HG02763 (cell line): ENCODE data around the gene BLOC1S5.
"Not testable (repeated sequence)": the region's sequence is repeated elsewhere in the genome, so short reads cannot be mapped to it uniquely, and the experiment has no call there.

Experiments used
- ATAC-seq: cut with Tn5 transposase; IDR thresholded peaks from one replicate; pipeline ENCODE4 v1.9.1; 2021; ENCODE audit warnings: mild to moderate bottlenecking, moderate library complexity; ENCODE audit not compliant: unreplicated experiment

The BLOC1S5 gene

DNA sequence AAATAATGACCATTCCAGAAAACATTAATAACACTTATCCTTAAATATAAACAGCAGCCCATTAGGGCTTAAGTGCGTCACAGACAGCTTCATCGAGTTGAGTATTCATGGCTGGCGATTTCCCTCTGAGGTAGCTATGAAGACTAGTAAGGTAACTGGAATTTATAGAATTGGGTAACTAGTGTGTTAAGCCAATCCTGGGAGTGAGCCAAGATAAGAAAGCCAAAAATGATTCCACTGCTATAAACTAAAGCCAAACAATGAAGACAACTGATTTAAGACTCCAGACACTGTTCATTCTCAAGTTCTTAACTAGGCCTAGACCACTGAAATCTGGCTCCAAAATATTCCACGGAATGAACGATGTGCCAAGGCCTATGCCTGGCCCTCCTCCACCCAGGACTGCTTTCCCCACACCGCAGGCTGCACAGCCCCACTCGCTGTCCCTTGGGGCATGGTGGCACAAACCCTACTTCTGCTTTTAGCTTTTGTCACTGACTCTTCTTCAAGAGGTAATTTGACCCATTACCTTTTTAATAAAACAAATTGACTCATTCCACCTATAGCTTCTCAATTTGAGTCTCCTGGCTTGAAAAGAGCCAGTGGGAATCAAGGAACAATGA, 66.0 kb downstream of the BLOC1S5 start:
- no peak for ATAC-seq

DNA sequence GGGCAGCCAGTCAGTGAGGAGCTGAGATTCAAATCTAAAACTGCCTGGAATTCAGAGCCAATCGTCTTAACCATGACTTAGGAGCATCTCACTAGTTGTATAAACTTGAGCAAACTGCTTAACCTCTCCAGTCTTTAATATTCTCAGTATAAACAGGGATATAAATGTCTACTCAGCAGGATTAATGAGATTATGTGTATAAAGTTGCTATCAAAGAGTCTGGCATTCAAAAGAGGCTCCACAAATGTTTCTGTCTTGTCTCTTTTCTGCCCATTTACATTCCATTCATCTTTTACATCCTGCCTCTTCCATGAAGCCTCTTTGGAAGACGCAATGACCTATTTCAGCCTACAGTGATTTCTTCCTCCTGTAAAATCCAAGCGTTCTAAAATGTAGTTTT, 66.9 kb downstream of the BLOC1S5 start:
- ATAC-seq: no peak

DNA sequence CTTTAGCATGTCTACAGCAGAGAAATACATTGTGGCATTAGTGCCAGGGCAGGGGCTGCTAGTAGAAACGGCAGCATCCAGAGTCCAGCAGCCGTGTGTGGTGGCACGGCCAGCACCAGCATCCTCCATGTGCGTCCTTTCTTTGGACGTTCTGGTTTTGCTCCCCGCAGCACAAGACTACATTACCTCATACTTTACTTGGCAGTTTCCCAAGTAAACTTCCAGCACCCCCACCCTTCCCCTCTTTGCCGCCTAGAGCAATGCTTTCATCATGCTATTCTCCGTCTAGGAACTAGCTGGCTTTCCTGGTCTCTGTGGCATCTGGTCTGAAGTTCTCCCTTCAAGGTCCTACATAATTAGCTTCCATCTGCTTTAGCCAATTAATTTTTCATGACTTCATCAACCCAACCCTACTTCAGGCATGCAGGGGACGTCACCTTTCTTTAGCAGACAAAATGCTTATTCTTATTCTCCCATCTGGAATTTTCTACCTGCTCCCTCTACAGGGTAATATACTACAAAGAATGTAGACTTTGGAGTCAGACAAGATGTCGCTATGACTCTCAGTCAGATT, 67.6 kb downstream of the BLOC1S5 start:
- ATAC-seq: no peak

DNA sequence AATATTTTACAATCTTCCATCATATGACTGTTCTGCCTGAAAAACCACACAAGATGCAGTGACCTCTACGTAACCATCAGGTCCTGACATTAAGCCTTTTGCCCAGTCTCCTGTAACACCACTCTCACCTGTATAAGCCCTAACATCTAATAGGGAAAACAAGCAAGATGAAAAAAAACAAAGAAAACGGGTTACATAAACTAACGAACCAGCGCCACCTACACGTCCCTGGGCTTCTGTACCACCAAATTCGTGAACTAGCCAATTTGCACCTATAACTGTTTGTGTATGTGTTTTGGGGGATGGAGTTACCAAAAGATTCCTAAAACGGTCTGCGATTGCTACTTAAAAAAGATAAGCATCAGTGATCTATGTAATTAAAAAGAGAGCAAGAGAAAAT, 70.2 kb downstream of the BLOC1S5 start:
- no peak for ATAC-seq

DNA sequence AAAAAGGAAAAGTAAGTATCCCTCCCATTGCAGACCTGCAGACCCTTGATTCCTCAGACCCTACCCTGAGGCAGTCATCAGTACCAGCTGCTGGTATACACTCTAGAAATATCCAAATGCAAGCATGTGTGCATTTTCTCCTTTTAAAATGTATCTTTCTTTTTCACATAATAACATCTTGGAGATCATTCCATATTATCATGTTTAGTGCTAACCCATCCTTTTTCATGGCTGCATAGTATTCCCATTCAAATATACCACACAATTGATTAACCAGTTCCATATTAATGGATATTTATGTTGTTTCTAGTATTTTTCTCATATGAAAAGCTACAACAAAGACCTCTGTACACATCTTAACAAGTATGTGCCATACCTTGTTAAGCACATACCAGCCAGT, 70.8 kb downstream of the BLOC1S5 start:
- no peak for ATAC-seq

- ATAC-seq: no peak
These were observed 72.0 kb downstream of the BLOC1S5 start for GRCh38 chr6:7992002-7992815.

GRCh38 chr6:7991536-7991935, 72.7 kb downstream of the BLOC1S5 start:
- ATAC-seq: no peak

GRCh38 chr6:7986219-7986618, 78.0 kb downstream of the BLOC1S5 start:
- ATAC-seq: no peak

DNA sequence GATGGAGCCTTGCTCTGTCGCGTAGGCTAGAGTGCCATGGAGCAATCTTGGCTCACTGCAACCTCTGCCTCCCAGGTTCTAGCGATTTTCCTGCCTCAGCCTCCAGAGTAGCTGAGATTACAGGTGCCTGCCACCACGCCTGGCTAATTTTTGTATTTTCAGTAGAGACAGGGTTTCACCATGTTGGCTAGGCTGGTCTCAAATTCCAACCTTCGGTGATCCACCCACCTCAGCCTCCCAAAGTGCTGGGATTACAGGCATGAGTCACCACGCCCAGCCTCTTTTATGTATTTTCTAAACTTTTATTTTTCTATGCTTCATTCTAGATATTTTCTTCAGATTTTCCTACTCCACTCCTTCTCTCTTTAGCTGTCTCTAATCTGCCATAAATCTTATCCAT, 80.2 kb downstream of the BLOC1S5 start:
- ATAC-seq: not testable (repeated sequence)

GRCh38 chr6:7979831-7980230, 84.4 kb downstream of the BLOC1S5 start:
- no peak for ATAC-seq

- no peak for ATAC-seq
These were observed 85.5 kb downstream of the BLOC1S5 start for GRCh38 chr6:7978736-7979135.

DNA sequence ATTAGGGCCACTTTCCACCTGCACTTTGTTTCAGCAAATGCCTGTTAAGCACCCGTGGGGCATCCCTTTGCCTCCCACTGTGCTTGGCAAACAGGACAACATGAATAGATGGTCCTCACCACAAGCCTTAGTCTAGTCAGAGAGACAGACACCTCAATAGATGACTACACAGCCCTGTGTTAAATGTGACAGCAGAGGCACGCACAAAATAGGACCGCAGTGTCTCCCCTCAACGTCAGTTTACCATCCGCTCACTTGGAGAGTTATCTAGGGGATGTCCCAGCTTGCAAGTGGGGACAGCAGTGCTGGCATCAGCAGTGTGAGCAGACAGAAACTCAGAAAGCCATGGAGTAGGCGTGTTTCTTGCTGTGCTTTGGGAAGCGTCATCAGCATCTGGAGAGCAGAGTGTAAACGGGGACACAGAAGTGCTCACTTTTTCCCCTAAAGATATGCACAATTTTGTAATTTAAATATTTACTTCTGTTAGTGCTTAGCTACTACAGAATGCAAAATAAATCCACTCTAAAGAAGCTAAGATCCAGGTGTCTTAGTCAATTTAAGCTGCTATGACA, 87.6 kb downstream of the BLOC1S5 start:
- no peak for ATAC-seq

GRCh38 chr6:7975764-7976146, 88.4 kb downstream of the BLOC1S5 start:
- no peak for ATAC-seq

DNA sequence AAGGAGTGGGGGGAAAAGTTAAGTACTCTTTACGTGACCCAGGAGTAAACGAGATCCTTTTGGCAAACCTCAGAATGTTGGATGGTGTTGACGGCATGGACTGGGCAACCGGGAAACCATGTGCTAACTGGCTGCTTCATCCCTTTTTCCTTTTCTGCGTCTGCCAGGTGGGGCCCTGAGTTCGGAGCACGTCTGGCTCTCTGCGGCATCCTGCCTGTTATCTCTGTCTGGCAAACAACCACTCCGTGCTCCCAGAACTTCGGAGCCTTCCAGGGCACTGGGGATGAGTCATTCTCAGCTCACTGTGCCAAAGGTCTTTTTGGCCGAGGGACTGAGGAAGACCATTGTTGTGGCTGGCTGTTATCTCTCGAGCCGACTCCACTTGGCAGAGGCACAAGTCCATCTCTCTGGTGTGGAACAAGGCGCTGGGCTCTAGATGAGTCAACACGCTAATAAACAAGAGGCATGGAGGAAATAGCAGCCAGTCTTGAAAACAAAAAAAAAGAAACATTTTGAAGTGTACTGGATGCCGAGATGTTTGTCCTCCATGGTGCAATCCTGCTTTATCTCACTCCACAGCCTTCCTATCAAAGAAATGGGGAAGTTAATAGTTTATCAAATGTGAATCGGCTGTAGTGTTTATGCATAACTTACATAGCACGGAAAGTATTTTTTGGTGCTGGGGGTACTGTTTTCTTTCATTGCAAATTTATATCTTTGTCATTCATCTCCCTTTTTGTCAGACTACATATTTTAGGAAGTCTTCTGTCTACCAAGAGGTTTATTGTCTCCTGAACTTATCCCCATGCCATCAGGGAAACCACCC, 89.0 kb downstream of the BLOC1S5 start:
- ATAC-seq: peak; percentile 44

GRCh38 chr6:7974565-7974937, 89.6 kb downstream of the BLOC1S5 start:
- no peak for ATAC-seq

- ATAC-seq: no peak
These were observed 90.6 kb downstream of the BLOC1S5 start for GRCh38 chr6:7973584-7973983.

GRCh38 chr6:7971499-7971898, 92.7 kb downstream of the BLOC1S5 start:
- no peak for ATAC-seq

DNA sequence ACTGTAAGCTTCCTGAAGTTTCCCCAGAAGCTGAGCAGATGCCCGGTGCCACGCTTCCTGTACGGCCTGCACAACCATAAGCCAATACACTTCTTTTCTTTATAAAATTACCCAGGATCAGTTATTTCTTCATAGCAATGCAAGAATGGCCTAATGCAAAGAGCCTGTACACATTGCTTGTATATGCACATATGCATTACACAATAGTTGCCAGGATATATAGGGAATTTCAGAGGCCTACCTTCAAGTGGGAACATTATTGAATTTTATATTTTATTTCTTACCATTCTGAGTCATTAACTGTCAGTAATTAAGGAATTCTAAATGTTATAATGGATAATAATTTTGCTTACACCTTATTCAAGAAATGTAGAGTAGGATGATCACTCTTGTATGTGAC, 93.6 kb downstream of the BLOC1S5 start:
- no peak for ATAC-seq
